Right cardiac atrium (tissue), 5 donors: ENCODE data around the gene JAML. TPM values are rescaled to one million over a fixed set of nuclear protein-coding genes. Genes with fewer than 3 reads are reported as not detected.

Experiments used
- ATAC-seq, 2 donors: fragments of 200-7000 bp; cut with Tn5 transposase; one replicate each; pipeline versions ENCODE4 v1.8.0 to v1.9.1; 2020; ENCODE audit warnings: moderate library complexity in 2 of 2, mild to moderate bottlenecking in 1 of 2
- DNase-seq, 3 donors: peaks; one replicate each; pipeline ENCODE4 v3.0.0-alpha.2; 2020
- H3K27ac ChIP-seq: one replicate; pipeline ENCODE4 v1.5.1; 2013; ENCODE audit warnings: mild to moderate bottlenecking, low read length, control low read depth, moderate library complexity
- H3K27me3 ChIP-seq: one replicate; pipeline ENCODE4 v1.6.1; 2013; ENCODE audit not compliant: control insufficient read depth, insufficient read depth
- H3K4me1 ChIP-seq: one replicate; pipeline ENCODE4 v1.6.1; 2013; ENCODE audit warnings: low read length; ENCODE audit not compliant: control insufficient read depth, insufficient read depth
- H3K4me3 ChIP-seq: one replicate; pipeline ENCODE4 v1.5.1; 2013; ENCODE audit warnings: low read length, control low read depth
- H3K9me3 ChIP-seq: one replicate; pipeline ENCODE4 v1.6.1; 2013; ENCODE audit warnings: low read length; ENCODE audit not compliant: control insufficient read depth
- WGBS: extraction: QIAGEN DNeasy Blood & Tissue Kit; methylation state at CpG from one replicate; pipeline ENCODE4 v1.1.7; 2013; 5-methylcytosine and 5-hydroxymethylcytosine counted together
- intact Hi-C, 4 donors: fragments of 100-400 bp; cut with DNase I; formaldehyde crosslinking; loops; one replicate each; pipeline versions ENCODE4 v1.11.0 to v1.14.0; 2022 to 2023
- long read RNA-seq, 4 donors: library from polyadenylated mRNA; unstranded; transcript quantifications; one replicate each; pipeline ENCODE4 v2.0.0, GENCODE V29; 2020 to 2021
- polyA plus RNA-seq: library from polyadenylated mRNA; stranded (reverse); fragments of 200-250 nt; gene quantifications from one replicate; pipeline ENCODE4 v1.2.3, GENCODE V29; 2013
- total RNA-seq, 4 donors: library from RNA; stranded (reverse); fragmentation: NEBNext Ultra II Directional; extraction: Animal tissue kit (Norgen Biotek cat#: 25700); gene quantifications; one replicate each; pipeline ENCODE4 v1.2.1, GENCODE V29; 2021
- donor health status: healthy with polysubstance abuse.
- donor health status: DM: no; HTN: yes; CAD: no.
- donor health status: DM: no; HTN: no; CAD: no.
- donor health status: DM: no; HTN: yes; CAD: no; lungs with severe emphysema.
- donor health status: DM: yes; HTN: yes; CAD: no.

Gene JAML
- total RNA-seq, result 1 to 10 TPM; 2.3 to 8.0 (median 4.0) TPM
- 2.0 TPM for polyA plus RNA-seq
- long read RNA-seq, donor 1, partial matches to known transcripts, result 0 of 8 reads
- long read RNA-seq, donor 1, other reads (novel, unspliced or antisense), result 3 of 8 reads
- long read RNA-seq, donor 2, partial matches to known transcripts, result 0 of 2 reads
- long read RNA-seq, donor 2, other reads (novel, unspliced or antisense), result 1 of 2 reads
- long read RNA-seq, donor 3, partial matches to known transcripts, result 0 of 3 reads
- long read RNA-seq, donor 3, other reads (novel, unspliced or antisense), result 2 of 3 reads
- long read RNA-seq, donor 4, partial matches to known transcripts, result 0 of 1 reads
- long read RNA-seq, donor 4, other reads (novel, unspliced or antisense), result 1 of 1 reads

DNA sequence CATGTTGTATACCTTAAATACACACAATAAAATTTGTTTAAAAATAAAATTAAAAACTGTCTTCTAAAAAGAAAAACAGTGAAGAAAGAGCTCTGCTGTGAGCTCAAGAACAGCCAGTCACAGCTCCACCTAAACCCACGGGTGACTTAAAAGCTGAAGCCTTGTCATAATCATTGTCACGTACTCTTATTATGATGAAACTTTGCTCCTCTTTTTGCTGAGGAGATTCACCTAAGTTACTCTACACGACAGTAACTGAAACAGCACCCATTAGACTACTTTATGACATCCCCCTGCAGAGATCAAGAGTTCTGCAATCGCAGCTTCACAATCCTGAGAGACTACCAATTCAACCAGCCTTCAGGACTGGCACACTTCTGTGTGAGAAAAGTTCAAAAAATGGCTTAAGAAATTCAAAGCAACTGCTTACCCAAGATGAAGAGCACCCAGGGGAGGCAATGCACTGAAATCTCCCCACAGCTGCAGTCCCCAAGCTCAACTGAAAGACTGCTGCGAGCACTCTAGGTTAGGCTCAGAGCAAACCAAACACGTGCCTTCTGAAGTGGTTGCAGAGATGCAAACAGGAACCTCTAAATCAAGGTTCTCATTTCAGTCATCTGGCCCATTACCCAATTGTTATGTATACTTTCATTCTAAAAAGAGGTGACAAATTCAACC, at the start of gene JAML:
TSS of gene JAML (minus strand) at position 501 of the 678 bp plus-strand sequence. CDS start 10,145 bp downstream, outside the sequence.
- Histone ChIP-seq H3K9me3 (no peaks in the 10 kb centered on the region), H3K27me3 (no peaks in the 10 kb centered on the region), H3K4me3 (peak within 1 kb of the TSS; percentile 26), H3K4me1 (no peaks in the 10 kb centered on the region), H3K27ac (no peak within 1 kb of the TSS)
- no peak for DNase-seq
- 68% methylated on average over 6 of the region's 6 CpGs for WGBS
- ATAC-seq, result peak in 1 of 2 donors; percentile 45
- intact Hi-C loops, result no loop called here

DNA sequence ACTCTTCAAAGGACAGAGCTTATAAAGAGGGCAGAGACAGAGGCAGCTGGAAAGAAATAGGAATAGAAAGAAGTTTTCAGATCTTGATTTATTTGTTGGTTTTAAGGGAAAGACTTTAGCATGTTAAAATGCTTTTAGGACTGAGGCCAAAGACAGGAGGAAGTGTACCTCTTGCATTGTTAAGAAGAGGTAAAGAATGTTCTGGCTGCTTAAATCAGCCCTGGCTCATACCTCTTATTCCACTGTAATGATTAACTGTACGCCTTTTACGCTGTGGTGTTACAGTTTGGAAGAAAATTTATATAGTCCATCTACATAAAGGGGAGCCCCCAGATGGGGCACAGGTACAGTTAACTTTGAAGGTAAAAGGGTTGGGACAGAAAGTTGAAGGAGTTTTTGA, 49.4 kb upstream of the JAML start:
- DNase-seq (no peak), ATAC-seq (no peak)
- WGBS, result 90% methylated on average over 2 of the region's 2 CpGs
- no peak overlapping the region for H3K27ac ChIP-seq
- H3K4me3 ChIP-seq, result no peak overlapping the region
- H3K4me1 ChIP-seq, result no peaks in the 10 kb centered on the region
- H3K9me3 ChIP-seq, result no peaks in the 10 kb centered on the region
- intact Hi-C loops, result no loop called here
- no peaks in the 10 kb centered on the region for H3K27me3 ChIP-seq

DNA sequence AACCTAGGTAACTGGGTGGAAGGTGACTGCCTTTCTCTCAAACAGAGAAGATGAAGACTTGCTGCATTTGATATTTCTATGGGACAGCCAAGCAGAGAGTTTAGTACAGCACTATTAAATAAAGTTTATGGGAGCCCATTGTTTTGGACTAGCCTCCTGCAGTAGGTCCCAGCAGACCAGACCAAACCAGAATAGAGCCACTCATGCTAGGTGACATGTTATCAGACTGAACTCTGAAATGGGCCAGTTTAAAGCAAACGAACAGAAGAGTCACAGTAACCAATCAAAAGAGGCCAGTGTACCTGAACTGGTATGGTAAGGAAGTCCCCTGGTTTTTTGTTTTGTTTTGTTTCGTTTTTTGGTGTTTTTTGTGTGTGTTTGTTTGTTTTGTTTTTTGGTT, 47.2 kb upstream of the JAML start:
- intact Hi-C loops, result no loop called here
- Histone ChIP-seq H3K27ac (no peak overlapping the region), H3K4me1 (no peaks in the 10 kb centered on the region), H3K27me3 (no peaks in the 10 kb centered on the region), H3K4me3 (no peak overlapping the region), H3K9me3 (no peaks in the 10 kb centered on the region)
- 57% methylated on average over 2 of the region's 2 CpGs for WGBS
- ATAC-seq (no peak), DNase-seq (no peak)

DNA sequence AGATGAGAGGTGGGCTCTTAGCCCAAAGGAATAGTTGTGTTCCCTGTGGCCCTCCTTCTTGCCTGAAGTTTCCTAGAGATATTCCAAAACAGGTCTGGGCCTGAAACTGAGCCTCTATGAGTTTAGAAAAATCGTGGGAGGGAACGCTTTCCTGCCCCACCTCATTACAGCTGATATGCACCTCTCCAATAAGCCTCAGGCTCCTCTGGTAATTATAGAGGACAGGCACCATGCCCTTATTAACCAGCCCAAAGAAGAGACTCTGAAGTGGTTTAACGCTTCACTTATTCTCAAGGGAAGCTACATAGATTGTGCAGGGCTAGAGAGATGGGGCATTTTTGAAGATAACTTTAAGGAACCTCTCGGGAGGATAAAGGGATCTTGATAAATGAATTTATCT, 42.7 kb upstream of the JAML start:
- H3K4me3 ChIP-seq, result no peak overlapping the region
- H3K9me3 ChIP-seq, result no peaks in the 10 kb centered on the region
- peaks cover 8% of the 10 kb centered on the region for H3K4me1 ChIP-seq
- ATAC-seq, result peak in 1 of 2 donors; percentile 7
- H3K27me3 ChIP-seq, result no peaks in the 10 kb centered on the region
- no peak for DNase-seq
- WGBS, result 78% methylated on average over 4 of the region's 4 CpGs
- H3K27ac ChIP-seq, result no peak overlapping the region
- intact Hi-C loops, result no loop called here

DNA sequence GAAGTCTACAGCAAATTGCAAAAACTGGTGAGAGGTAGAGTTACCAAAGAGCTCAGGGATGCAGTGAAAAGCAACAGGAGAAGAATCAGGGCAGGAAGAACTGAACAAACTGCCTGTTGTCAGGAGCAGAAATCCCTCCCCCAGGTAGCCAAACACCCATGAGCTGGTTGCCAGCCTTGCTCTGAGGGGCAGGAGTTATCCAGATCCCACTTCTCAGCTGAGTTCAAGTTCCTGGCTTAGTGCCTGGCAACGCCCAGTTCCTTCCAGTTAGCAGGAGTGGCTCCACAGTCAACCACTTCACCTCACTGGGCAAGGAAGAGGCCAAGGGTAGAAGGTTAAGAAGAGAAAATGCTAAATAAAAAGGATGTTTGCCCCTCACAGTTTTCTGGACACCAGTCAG, 41.1 kb upstream of the JAML start:
- peak; percentile 60 to 74 (median 64) for DNase-seq
- Histone ChIP-seq H3K27me3 (no peaks in the 10 kb centered on the region), H3K9me3 (no peaks in the 10 kb centered on the region), H3K27ac (no peak overlapping the region), H3K4me1 (peaks cover 8% of the 10 kb centered on the region), H3K4me3 (no peak overlapping the region)
- WGBS, result 57% methylated on average over 1 of the region's 1 CpG
- peak; percentile 70 to 82 for ATAC-seq
- intact Hi-C loops, result no loop called here

GRCh38 chr11:118264569-118265465, 40.0 kb upstream of the JAML start:
- H3K27ac ChIP-seq, result no peak overlapping the region
- peak overlapping the region; percentile 50 for H3K4me3 ChIP-seq
- DNase-seq (no peak), ATAC-seq (no peak)
- H3K27me3 ChIP-seq, result no peaks in the 10 kb centered on the region
- H3K4me1 ChIP-seq, result peaks cover 8% of the 10 kb centered on the region
- 56% methylated on average over 13 of the region's 13 CpGs for WGBS
- intact Hi-C loops, result no loop called here
- no peaks in the 10 kb centered on the region for H3K9me3 ChIP-seq

- WGBS, result 10% methylated on average over 19 of the region's 19 CpGs
These were observed 39.1 kb upstream of the JAML start, which contains the start of gene MPZL2 for GRCh38 chr11:118263695-118264568. Gene MPZL2 (minus strand): TSS chr11:118264297. CDS start chr11:118264153, 144 bp downstream.

DNA sequence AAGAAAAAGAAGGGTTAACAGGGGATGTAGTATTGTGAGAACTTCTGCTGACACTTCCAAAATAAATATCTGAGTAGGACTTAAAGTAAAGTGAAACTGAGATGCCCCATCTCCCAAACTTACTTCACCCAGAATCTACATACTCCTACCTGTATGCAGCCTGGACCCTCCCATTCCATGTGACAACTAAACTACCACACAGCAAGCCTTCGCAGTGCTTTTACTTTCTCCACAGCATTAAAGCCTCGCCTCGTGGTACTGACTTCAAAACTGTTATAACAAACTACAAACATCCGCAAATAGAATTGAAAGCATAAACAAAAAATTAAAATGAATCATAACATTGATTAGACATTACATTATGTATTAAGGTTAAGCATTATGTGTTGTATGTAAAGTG, 38.3 kb upstream of the JAML start:
- H3K9me3 ChIP-seq, result no peaks in the 10 kb centered on the region
- 80% methylated on average over 4 of the region's 4 CpGs for WGBS
- no peak overlapping the region for H3K27ac ChIP-seq
- peaks cover 8% of the 10 kb centered on the region for H3K4me1 ChIP-seq
- intact Hi-C loops, result no loop called here
- ATAC-seq (no peak), DNase-seq (no peak)
- no peaks in the 10 kb centered on the region for H3K27me3 ChIP-seq
- H3K4me3 ChIP-seq, result peak overlapping the region; percentile 23

More at GRCh38 chr11:118263695-118264568, 39.1 kb upstream of the JAML start, which contains the start of gene MPZL2:
- no peaks in the 10 kb centered on the region for H3K9me3 ChIP-seq
- peak; percentile 88 to 90 for ATAC-seq
- peak; percentile 42 to 69 (median 54) for DNase-seq
- no peak within 1 kb of the TSS for H3K27ac ChIP-seq
- H3K27me3 ChIP-seq, result no peaks in the 10 kb centered on the region
- intact Hi-C loops, result no loop called here
- H3K4me1 ChIP-seq, result peaks cover 8% of the 10 kb centered on the region
- peak within 1 kb of the TSS; percentile 50 for H3K4me3 ChIP-seq

DNA sequence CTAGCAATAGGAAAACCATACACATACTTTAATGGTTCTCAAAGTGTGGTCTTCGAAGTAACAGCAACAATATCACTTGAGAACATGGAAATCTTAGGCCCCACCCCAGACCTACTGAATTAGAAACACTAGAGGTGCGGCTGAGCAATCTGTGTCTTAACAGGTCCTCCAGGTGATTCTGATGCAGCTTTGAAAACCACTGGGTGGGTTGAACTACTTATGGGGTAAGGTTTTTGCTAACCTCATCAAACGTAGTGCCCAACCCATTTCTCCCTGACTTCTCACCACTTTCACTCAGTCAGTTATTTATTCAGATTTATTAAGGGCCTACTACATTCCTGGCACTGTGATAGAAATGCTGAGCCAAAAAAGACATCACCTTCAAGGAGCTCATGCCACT, 35.5 kb upstream of the JAML start:
- H3K27ac ChIP-seq, result no peak overlapping the region
- DNase-seq (no peak), ATAC-seq (no peak)
- WGBS, result 84% methylated on average over 3 of the region's 3 CpGs
- intact Hi-C loops, result no loop called here
- H3K4me3 ChIP-seq, result no peak overlapping the region
- H3K4me1 ChIP-seq, result peaks cover 8% of the 10 kb centered on the region
- no peaks in the 10 kb centered on the region for H3K9me3 ChIP-seq
- H3K27me3 ChIP-seq, result no peaks in the 10 kb centered on the region

GRCh38 chr11:118259138-118259537, 34.3 kb upstream of the JAML start:
- no peak overlapping the region for H3K27ac ChIP-seq
- ATAC-seq (no peak), DNase-seq (no peak)
- intact Hi-C loops, result no loop called here
- no peak overlapping the region for H3K4me3 ChIP-seq
- no peaks in the 10 kb centered on the region for H3K27me3 ChIP-seq
- 100% methylated on average over 1 of the region's 1 CpG for WGBS
- H3K9me3 ChIP-seq, result no peaks in the 10 kb centered on the region
- peaks cover 5% of the 10 kb centered on the region for H3K4me1 ChIP-seq
